ENCODE results near the gene PRKACG.

Gene PRKACG

GRCh38 chr9:69023650-69024049 lies 9.7 kb upstream of the PRKACG start:
- no peak overlapping the region for H3K4me3 ChIP-seq (ENCODE audit: low read depth, low read length)
- TF ChIP-seq, protein P1, sequence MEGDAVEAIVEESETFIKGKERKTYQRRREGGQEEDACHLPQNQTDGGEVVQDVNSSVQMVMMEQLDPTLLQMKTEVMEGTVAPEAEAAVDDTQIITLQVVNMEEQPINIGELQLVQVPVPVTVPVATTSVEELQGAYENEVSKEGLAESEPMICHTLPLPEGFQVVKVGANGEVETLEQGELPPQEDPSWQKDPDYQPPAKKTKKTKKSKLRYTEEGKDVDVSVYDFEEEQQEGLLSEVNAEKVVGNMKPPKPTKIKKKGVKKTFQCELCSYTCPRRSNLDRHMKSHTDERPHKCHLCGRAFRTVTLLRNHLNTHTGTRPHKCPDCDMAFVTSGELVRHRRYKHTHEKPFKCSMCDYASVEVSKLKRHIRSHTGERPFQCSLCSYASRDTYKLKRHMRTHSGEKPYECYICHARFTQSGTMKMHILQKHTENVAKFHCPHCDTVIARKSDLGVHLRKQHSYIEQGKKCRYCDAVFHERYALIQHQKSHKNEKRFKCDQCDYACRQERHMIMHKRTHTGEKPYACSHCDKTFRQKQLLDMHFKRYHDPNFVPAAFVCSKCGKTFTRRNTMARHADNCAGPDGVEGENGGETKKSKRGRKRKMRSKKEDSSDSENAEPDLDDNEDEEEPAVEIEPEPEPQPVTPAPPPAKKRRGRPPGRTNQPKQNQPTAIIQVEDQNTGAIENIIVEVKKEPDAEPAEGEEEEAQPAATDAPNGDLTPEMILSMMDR (IDR thresholded peaks at IDR 0.05; ENCODE audit: low read depth, low read length), result no peak

GRCh38 chr9:69020301-69021145 lies 6.6 kb upstream of the PRKACG start:
- H3K4me3 ChIP-seq (ENCODE audit: low read depth, low read length), result no peak overlapping the region
- TF ChIP-seq, protein P1 (IDR thresholded peaks at IDR 0.05; ENCODE audit: low read depth, low read length), result no peak

GRCh38 chr9:69019808-69020207 lies 5.9 kb upstream of the PRKACG start:
- TF ChIP-seq, protein P1 (IDR thresholded peaks at IDR 0.05; ENCODE audit: low read depth, low read length), result no peak
- no peak overlapping the region for H3K4me3 ChIP-seq (ENCODE audit: low read depth, low read length)

GRCh38 chr9:69018737-69019136 lies 4.8 kb upstream of the PRKACG start:
- H3K4me3 ChIP-seq (ENCODE audit: low read depth, low read length), result no peak overlapping the region
- TF ChIP-seq, protein P1 (IDR thresholded peaks at IDR 0.05; ENCODE audit: low read depth, low read length), result no peak

DNA sequence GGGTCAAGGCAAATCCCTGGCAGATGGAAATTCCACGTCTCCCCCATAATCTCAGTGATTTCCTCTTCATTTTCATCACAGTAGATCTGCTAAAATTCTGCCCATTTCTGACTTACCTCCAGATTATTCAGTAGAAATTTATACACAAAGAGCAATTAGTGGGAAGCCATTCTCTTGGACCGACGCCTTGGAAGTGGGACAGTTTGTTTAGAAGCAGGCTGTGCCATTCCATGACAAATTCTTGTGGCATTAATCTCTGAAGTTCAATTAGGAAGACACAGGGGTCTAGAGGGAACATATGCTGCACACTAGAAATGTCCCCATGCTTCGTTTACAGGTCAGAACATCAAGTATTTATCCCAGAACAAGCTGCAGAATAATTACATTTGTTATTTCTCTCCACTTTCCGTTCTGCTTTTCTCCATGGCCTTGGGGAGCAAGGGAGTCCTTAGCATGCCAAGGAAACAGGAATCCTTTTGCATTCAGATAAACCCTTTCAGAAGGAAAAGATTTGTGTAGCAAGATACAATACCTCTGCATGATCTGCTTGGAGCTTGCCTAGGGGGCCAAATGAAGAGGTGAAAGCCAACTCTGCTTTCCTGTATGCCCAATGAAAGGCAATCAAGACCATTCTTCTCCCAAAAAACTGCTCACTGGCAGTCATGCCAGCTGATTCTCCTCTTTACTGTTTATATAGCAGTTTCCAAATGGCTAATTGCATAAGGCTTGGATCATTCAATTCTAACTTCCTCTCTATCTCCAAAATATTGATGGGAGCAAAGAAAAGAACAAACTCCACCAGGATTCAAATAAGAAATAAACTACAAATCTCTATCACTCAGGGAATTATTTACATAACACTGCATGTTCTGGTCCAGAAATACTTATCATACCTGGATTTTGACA lies 2.5 kb upstream of the PRKACG start:
- H3K4me3 ChIP-seq (ENCODE audit: low read depth, low read length), result no peak overlapping the region
- TF ChIP-seq, protein P1 (IDR thresholded peaks at IDR 0.05; ENCODE audit: low read depth, low read length), result no peak

DNA sequence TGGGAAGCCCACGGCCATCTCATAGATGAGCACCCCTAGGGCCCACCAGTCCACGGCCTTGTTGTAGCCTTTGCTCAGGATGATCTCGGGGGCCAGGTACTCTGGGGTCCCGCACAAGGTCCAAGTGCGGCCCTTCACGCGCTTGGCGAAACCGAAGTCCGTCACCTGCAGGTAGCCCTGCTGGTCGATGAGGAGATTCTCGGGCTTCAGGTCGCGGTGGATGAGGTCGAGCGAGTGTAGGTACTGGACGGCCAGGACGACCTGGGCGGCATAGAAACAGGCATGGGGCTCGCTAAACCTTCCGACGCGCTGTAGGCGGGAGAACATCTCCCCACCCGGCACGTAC lies 558 bp downstream of the PRKACG start:
- H3K4me3 ChIP-seq (ENCODE audit: low read depth, low read length), result no peak overlapping the region
- TF ChIP-seq, protein P1 (IDR thresholded peaks at IDR 0.05; ENCODE audit: low read depth, low read length), result no peak
